Stimulated activated CD8-positive, alpha-beta memory T cell treated with anti-CD3 and anti-CD28 coated beads, Interleukin-15, amount 100 ng/mL, for 24 hours (primary cell): ENCODE results near the gene ZNF316.

Source experiments
- DNase-seq: peaks from one replicate; pipeline ENCODE4 v3.0.0-alpha.2; 2020; ENCODE audit warnings: low read depth

The ZNF316 gene

DNA sequence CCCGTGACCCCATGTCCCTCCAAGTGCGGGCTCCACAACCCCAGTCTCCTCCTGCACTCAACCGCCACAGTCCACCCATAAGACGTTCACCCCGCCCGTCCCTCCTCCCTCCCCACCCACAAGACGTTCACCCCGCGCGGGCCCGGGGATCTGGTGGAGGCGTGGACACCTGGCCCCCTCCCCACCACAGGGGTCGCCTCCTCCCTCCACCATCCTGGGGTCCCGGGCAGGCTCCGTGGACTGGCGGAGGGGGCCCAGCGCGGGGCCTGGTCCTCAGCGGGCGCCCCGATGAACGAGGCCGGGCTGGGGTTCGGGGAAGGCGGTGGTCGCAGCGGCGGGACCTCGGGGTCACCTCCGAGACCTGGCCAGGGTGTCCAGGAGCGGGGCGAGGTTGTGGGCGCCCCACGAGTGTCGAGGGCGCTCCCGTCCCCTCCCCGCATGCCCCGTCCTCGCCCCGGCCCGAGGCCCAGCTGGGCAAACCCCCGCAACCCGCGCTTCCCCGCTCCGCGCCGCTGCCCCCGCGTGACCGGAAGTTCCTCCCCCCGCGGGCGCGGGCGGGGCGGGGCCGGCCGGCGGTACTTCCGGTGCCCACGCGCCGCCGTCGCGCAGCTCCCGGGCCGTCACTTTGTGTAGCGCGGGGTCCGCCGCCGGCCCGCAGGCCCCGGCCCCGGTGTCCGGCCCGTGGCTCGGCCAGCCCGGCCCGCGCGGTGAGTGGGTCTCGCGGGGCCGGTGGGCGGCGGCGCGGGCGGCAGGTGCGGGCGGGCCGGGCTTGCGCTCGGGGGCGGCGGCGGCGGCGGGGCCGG lies at the start of gene ZNF316:
TSS of gene ZNF316 (plus strand) at position 578 of the 803 bp plus-strand sequence. CDS start 5,092 bp downstream, outside the sequence.
- DNase-seq: peak; percentile 52

DNA sequence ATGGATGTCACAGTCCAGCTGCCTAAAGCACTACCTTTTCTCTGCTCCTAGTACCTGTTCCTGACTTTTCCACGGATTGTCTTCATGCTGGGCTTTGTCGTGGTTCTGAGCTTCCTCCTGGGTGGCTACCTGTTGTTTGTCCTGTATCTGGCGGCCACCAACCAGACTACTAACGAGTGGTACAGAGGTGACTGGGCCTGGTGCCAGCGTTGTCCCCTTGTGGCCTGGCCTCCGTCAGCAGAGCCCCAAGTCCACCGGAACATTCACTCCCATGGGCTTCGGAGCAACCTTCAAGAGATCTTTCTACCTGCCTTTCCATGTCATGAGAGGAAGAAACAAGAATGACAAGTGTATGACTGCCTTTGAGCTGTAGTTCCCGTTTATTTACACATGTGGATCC lies 48.6 kb upstream of the ZNF316 start:
- DNase-seq: no peak

DNA sequence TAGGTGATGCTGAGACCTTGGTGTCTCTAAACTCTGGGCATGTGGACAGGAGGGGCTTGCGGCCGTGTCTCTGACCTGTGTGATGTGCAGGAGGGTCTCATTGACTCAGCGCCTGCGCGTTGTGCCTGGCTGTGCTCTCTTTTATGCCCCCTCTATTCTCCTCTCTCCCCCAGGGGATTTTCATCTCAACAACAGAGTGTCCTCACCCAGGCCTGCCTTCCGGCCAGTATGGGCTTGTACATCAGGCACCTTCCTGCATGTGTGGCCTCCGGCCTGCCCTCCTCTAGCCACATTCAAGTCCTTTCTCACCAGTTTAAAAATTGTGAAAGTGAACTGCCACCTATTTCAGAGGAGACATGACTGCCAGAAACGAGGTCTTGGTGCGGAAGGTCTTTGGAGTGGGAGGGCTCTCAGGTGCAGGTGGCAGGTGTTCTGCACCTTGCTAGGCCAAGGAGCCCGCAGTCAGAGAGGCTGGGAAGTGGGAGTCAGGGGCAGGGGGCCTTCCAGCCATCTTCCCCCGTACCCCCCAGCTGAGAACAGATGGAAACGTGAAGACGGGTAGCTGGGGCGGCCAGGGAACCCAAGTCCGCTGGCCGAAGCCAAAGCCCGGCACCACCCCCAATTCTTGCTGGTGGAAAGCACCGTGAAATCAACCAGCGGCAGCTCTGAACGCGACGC lies 47.8 kb upstream of the ZNF316 start:
- DNase-seq: no peak

DNA sequence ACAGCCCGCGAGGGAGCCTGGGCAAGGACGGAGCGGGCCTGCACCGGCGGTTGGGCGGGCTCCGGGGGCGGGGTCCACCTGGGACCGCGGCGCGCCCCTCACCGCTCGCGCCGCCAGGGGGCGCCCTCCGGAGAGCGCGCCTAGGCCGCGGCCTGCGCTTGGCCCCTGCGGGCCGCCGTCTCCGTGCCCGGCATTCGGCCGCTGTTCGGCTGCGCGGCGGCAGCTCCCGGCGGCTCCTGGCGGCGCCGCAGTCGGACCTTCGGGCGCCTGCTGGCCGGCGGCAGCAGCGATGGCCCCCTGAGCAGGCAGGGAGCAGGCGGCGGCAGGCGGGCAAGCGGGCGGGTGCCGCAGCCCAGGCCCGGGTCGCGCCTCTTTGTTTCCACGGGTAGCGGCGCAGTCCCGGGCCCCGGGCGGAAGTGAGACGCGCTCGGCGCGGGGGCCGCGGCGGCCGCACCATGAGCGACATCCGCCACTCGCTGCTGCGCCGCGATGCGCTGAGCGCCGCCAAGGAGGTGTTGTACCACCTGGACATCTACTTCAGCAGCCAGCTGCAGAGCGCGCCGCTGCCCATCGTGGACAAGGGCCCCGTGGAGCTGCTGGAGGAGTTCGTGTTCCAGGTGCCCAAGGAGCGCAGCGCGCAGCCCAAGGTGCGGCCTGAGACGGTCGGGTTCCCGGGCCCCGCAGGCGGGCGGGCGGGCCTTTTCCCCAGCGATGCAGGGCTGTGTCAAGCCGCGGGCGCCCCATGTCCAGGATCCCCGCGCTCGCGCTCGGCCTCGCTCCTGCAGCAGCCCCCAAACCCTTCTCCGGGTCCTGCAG lies 47.1 kb upstream of the ZNF316 start, which contains the start of gene INTS15:
TSS of gene INTS15 (plus strand) at position 193 of the 816 bp plus-strand sequence. CDS start at position 456, 263 bp downstream.
- peak; percentile 78 for DNase-seq

DNA sequence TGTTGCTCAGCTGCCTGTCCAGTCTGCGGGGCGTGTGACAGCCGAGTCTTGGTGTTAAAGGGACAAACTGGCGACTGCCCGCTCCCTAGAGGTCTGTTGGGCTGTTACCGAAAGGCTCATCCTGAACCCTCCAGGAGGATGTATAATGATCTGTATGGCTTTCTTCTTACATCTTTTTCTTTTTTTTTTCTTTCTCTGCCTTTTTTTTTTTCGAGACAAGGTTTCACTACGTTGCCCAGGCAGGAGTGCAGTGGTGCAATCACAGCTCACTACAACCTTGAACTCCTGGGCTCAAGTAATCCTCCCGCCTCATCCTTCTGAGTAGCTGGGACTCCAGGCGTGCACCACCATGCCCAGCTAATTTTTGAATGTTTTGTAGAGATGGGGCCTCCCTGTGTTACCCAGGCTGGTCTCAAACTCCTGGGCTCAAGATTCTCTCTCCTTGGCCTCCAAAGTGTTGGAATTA lies 46.4 kb upstream of the ZNF316 start:
- DNase-seq: no peak

DNA sequence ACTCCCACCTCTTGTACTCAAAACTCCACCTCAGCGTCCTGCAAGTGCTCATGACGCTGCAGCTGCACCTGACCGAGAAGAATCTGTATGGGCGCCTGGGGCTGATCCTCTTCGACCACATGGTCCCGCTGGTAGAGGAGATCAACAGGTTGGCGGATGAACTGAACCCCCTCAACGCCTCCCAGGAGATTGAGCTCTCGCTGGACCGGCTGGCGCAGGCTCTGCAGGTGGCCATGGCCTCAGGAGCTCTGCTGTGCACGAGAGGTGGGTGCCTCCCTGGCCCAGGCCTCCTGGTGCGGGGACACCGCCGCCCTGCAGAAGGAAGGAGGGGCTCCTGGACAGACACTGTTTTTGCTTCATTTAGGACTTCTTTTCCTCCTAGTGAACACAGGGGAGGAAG lies 37.0 kb upstream of the ZNF316 start:
- no peak for DNase-seq

DNA sequence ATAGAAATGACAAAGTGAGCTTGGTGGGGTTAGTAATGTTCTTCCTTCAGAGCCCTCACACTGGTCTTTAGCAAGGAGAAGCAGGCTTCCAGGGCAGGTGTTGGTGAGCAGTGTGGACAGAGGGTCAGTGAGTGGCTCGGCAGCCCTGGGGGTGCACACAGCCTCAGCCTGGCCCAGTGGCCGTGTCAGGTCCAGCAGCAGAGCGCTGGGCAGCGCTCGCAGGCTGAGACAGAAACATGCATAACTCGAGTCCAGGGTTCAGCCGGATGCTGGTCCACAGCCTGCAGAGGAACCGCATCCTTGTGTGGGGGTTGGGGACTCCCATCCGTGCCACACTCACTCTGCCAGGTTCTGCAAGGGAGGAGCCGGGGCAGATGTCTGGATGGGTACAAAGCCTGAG lies 32.7 kb upstream of the ZNF316 start:
- DNase-seq: no peak

DNA sequence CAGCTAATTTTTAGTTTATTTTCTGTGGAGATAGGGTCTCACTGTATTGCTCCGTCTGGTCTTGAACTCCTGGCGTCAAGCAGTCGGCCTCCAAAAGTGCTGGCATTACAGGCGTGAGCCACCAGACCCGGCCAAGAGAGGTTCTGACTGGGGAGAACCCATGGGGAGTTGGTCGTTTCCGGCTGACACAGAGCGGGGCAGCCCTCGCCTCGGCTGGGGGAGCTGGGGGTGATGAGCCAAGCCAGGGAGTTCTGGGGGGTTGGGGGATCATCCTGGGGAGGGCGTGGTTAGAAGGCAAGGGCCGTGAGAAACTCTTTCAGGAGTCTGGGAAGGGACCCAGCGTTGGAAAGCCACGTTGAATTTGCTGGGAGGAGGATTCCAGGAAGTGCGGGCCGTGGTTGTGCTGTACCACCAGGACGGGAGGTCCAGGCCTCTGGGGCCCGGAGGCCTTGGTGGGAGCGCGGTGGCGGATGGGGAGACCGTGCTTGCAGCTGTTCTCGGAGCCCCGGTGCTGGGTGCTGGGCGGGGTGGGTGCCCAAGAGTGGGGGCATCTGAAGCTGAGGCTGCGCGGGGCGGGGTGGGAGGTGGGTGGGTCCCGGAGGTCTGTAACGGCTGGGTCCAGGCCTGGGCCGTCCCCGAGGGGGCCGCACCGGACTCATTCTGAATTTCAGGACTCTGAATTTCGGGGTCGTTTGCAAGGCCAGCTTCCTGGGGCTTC lies 30.1 kb upstream of the ZNF316 start:
- DNase-seq: no peak

DNA sequence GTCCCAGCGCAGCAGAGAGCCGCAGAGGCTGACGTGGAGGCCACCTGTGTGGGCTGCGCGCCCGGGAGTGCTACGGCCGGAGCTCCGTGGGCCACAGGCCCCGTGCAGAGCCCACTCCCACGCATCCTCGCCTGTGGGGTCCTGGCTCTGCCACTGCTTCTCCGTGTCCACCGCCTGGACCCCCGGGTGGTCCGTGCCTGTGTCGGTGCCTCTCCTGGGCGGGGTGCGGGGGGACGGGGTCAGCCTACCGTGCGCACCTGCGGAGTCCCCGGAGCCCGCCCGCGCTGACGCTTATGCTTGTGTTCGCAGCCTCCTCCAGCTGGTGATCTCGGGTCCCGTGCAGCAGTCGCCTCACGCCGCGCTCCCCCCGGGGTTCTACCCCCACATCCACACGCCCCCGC lies 29.5 kb upstream of the ZNF316 start:
- DNase-seq: no peak

DNA sequence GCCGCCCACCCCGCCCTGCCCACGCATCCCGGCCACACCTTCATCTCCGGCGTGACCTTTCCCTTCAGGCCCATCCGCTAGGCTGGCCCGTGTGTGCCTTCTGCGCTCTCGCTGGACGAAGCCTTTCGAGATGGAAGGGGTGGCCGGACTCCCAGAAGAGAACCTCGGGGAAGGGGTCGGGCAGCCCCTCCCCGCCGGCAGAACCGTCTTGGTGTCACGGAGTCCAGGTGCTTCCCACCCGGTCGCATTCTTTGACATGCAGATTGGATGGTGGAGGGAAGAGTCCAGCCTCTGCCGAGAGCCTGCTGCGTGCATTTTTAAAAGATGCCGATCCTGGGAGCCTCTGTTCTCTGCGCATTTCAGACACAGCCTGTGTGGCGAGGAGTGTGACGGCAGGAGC lies 29.0 kb upstream of the ZNF316 start:
- no peak for DNase-seq

DNA sequence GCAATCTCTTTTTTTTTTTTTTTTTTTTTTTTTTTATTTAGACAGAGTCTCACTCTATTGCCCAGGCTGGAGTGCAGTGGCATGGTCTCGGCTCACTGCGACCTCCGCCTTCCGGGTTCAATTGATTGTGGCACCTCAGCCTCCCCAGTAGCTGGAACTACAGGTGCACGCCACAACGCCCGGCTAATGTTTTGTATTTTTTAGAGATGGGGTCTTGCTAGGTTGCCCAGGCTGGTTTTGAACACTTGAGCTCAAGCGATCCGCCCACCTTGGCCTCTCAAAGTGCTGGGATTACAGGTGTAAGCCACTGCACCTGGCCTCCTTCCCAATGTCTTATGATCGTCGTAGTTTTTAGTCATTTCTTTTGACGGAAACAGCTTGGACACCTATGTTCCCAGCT lies 28.3 kb upstream of the ZNF316 start:
- no peak for DNase-seq

DNA sequence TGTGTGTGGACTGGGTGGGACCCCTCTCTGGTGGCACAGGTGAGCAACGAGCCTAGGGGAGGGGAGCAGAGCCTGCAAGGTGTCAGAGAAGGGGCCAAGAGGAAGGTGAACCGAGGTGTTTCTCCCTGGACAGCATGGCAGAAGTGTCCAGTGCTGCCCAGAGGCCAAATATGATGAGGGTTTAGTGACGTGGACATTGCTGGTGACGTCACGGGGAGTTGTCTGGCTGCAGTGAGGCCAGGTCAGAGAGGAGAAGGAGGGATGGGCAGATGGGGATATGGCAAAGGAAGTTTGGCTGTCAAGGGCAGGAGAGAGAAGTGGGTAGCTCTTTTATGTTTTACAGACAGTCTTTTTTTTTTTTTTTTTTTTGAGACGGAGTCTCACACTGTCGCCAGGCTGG lies 24.3 kb upstream of the ZNF316 start:
- DNase-seq: no peak

DNA sequence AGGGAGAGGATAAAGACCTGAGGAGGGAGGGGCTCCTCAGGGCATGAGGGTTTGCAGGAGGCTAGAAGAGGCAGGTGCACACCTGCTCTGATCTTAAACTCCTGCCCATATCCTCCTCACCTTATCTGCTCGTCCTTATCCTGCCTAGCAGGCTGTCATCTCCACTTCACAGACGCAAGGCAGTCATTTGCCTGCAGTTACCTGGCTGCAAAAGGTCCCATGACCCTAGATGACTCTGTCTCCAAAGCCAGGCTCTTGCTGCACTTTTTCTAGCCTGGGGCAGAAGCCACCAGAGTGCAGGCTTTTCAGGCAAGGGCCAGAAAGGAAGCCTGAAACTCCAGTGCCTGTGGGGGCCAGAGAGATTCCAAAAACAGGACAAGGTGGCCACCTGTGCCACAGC lies 23.4 kb upstream of the ZNF316 start:
- no peak for DNase-seq

DNA sequence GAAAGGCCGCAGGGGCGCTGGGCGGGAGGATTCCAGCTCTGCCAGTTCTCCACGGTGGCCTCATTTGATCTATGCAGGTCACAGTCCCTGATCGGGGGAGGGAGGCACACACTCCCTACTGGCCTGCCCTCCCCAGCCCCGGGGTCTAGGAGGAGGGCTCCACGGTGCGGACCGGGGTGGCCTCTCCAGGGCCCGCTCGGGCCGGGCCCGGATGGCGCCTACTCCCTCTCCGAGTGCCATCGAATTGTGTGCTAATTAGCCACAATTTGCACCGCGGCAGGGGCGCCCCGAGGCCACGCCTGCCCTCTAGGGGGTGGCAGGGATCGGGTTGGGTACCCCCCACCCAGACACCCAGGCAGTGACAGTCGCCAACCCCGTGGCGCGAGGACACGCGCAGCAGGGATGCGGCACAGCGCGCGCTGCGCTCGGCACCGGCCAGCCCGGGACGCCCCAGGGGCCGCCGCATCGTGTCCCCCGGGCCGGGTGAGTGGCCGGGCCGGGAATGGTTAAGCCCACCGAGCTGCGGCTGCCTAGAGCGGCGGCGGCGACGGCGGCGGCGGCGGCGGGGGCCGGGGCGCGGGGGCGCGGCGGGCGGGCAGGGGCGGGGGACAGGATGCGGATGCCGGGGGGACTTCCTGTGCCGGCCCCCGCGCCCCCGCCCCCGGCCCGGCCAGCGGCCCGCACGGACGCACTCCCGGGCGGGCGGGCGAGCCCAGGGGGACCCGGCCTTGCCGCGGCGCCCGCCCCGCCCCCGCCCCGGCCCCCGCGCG lies 22.0 kb upstream of the ZNF316 start, which contains the start of gene ZNF853:
TSS of gene ZNF853 (plus strand) at position 658 of the 770 bp plus-strand sequence. CDS start 565 bp downstream, outside the sequence.
- DNase-seq: no peak

DNA sequence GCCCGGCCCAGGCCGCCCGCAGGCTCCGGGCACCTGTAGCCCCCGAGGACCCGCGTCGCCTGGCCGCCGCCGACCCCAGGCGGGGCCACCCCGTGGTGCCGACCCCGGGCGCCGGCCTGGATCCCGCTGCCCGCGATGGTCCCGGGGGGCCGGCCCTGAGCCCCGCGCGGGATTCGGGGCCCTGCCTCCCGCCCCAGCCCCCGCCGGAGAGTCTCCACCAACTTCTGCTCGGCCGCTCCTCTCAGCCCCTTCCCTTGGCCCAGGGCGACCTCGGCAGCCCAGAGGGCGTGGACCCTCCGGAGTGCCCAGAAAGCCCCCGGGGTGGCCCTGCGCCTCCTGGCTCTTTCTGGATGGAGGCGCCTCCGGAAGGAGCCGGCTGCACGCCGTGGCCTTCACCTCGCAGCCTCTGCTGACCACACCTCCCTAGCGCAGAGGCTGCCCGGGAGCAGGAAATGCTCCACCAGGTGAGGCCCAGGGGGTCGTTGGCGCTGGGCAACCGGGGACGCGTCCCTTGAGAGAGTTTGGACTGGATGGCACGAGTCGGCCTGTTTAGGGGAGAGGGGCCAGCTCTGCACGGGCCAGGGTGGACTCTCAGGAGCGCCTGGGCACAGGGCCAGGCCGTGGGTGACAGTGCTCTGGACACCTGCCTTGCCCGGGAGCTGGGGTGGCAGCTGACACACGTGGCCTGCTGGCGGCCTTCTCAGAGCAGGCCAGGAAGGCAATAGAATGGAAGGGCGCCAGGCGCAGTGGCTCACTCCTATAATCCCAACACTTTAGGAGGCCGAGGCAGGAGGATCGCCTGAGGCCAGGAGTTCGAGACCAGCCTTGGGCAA lies 21.2 kb upstream of the ZNF316 start:
- DNase-seq: no peak

DNA sequence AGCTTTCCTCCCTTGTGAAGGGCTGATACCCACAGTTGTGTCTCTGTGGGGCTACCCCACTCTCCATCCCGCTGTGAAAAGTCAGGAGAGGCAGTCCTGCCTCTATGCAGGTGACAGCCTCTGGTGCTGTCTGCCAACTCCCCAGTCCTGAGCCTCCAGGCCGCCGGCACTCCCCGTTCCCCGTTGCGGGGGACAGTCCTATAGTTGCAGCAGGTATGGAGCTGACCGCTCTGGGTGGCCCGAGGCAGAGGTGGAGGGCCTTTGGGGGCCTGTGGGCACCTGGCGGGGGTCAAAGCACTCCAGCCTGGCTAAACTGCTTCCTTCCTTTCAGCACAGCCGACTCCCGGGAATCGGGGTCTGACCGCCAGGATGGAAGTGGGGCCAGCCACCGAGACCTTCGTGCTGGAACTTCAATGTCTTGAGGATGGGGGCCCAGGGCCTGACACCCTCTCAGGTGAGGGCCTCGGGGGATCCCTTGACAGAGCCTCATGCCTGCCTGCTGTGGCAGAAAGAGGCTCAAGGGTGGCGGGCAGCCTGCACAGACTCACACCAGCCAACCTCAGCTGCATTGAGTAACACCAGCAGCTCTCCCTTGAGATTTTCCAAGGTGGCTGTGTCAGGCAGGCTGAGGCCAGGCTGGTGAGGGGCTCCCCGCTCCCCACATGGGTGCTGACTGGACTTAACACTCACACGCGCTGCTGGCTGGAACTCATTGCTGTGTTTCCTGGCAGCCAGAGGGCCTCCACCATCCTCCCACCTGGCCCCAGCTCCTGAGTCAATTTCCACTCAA lies 20.1 kb upstream of the ZNF316 start:
- no peak for DNase-seq

DNA sequence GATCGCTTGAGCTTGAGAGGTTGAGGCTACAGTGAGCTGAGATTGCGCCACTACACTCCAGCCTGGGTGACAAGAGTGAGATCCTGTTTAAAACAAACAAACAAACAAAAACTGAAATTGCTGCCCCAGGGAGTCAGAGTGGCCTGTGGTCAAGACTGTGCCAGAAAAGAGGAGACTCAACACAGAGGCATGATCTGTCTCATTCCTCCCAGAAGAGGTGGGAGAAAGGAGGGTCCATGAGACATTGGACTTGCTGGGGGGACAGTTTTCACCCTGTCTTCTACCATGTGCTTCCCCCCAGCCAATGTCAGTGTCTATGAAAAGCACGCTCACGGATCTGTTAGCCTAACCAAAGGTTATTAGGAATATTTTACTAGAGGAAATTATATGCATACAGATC lies 18.5 kb upstream of the ZNF316 start:
- DNase-seq: no peak

DNA sequence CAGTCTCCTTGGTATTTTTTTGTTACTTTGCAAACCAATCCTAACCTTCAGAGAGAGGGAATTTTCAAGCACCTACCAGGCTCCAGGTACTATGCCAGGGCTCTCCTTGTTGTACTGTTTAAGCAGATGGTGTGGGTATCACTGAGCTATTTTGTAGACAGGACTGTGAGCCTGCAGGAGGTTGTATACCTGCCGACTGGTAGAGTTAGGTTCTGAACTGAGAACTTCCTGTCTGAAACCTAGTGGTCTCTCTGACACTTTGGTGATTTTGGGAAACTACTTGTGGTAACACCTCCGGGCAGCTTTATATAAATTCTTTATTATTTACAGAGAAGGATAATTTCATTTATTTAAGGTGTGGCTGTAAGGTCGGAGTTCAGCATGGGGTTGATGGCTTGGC lies 17.2 kb upstream of the ZNF316 start:
- DNase-seq: no peak
